HCT116 (cell line): Measurements from ENCODE around the gene TMEM98.

ENCODE experiments used
- CBX3 ChIP-seq: IDR thresholded peaks from 2 replicates; pipeline ENCODE4 v1.6.1; 2012; ENCODE audit warnings: low read depth
- CTCF ChIP-seq, 3 experiments: fragments of 200-600 bp in 1 of 3; sonication (generic) in 1 of 3; IDR thresholded peaks in 2 of 3; conservative IDR thresholded peaks in 1 of 3; 2 replicates each; pipeline ENCODE4 v1.5.1; 2012 to 2017; ENCODE audit warnings: low read depth in 2 of 3, low read length in 2 of 3, antibody characterized with exemption in 1 of 3, borderline replicate concordance in 1 of 3, control low read depth in 1 of 3, mild to moderate bottlenecking in 1 of 3, mixed read lengths in 1 of 3, mixed run types in 1 of 3, moderate library complexity in 1 of 3; ENCODE audit not compliant: insufficient read depth in 1 of 3
- EZH2 ChIP-seq: fragments of 200-600 bp; sonication (generic); IDR thresholded peaks from 2 replicates; pipeline ENCODE4 v1.6.1; 2017; ENCODE audit warnings: antibody characterized with exemption, mixed run types
- POLR2A ChIP-seq: IDR thresholded peaks from 2 replicates; pipeline ENCODE4 v1.7.0; 2011; ENCODE audit warnings: borderline replicate concordance; ENCODE audit not compliant: insufficient read depth, insufficient read length; ENCODE audit errors: extremely low read depth
- SIN3A ChIP-seq: IDR thresholded peaks from 2 replicates; pipeline ENCODE4 v1.6.1; 2012; ENCODE audit warnings: low read depth
- ZNF274 ChIP-seq: fragments of 200-500 bp; sonication (Bioruptor generic); IDR thresholded peaks from 2 replicates; pipeline ENCODE4 v1.6.1; 2014; ENCODE audit warnings: mild to moderate bottlenecking, low read depth, low read length, inconsistent platforms

GRCh38 chr17:32985050-32985756 lies 57.2 kb downstream of the TMEM98 start:
- no peak for TF ChIP-seq ZNF274
- TF ChIP-seq CBX3: no peak
- TF ChIP-seq EZH2: no peak
- no peak for TF ChIP-seq SIN3A
- TF ChIP-seq POLR2A: no peak
- TF ChIP-seq CTCF (IDR thresholded peaks at IDR 0.05 in 2 of 3, conservative IDR thresholded peaks at IDR 0.05 in 1 of 3; ENCODE audit: borderline replicate concordance in 1 of 3, insufficient read depth in 1 of 3, low read depth in 2 of 3, low read length in 2 of 3): no peak
